Fibroblast of the aortic adventitia (primary cell): ENCODE results near the gene MYL3. TPM values are rescaled to one million over a fixed set of nuclear protein-coding genes. Genes with fewer than 3 reads are reported as not detected.

Experiments
- DNase-seq: peaks from one replicate; pipeline ENCODE4 v3.0.0-alpha.2; 2010; ENCODE audit warnings: low read depth
- H3K4me3 ChIP-seq: 2 replicates; pipeline ENCODE4 v1.5.1; 2011; ENCODE audit warnings: low read depth, mild to moderate bottlenecking, control low read depth, low read length, moderate library complexity
- CTCF ChIP-seq: IDR thresholded peaks from 2 replicates; pipeline ENCODE4 v1.5.1; 2011; ENCODE audit warnings: mild to moderate bottlenecking, low read length, control low read depth, inconsistent platforms; ENCODE audit not compliant: insufficient read depth
- total RNA-seq: library from RNA; depleted of rRNA; stranded (reverse); fragments of >200 nt; gene quantifications from 2 replicates; pipeline ENCODE4 v1.2.3, GENCODE V29; 2012; ENCODE audit warnings: low replicate concordance

MYL3 gene
- total RNA-seq, 1 donor, result not detected

GRCh38 chr3:46870651-46871050 is 7.4 kb upstream of the MYL3 start:
- no peak for DNase-seq
- H3K4me3 ChIP-seq, result no peak overlapping the region
- no peak for TF ChIP-seq CTCF

GRCh38 chr3:46869440-46869839 is 6.2 kb upstream of the MYL3 start:
- no peak overlapping the region for H3K4me3 ChIP-seq
- no peak for TF ChIP-seq CTCF
- DNase-seq, result no peak

- TF ChIP-seq CTCF, result no peak
- DNase-seq, result no peak
Measured at GRCh38 chr3:46868948-46869347, 5.7 kb upstream of the MYL3 start.

GRCh38 chr3:46868287-46868686 is 5.0 kb upstream of the MYL3 start:
- TF ChIP-seq CTCF, result no peak
- no peak for DNase-seq
- H3K4me3 ChIP-seq, result no peak overlapping the region

More at GRCh38 chr3:46868948-46869347, 5.7 kb upstream of the MYL3 start:
- H3K4me3 ChIP-seq, result no peak overlapping the region

GRCh38 chr3:46867550-46867898 is 4.3 kb upstream of the MYL3 start:
- TF ChIP-seq CTCF, result no peak
- no peak overlapping the region for H3K4me3 ChIP-seq
- peak; percentile 60 for DNase-seq

- no peak overlapping the region for H3K4me3 ChIP-seq
- peak; percentile 92 for TF ChIP-seq CTCF
- peak; percentile 50 for DNase-seq
Measured at GRCh38 chr3:46866720-46867549, 3.7 kb upstream of the MYL3 start.

GRCh38 chr3:46866032-46866595 is 2.9 kb upstream of the MYL3 start:
- TF ChIP-seq CTCF, result no peak

More at GRCh38 chr3:46866032-46866595, 2.9 kb upstream of the MYL3 start:
- H3K4me3 ChIP-seq, result no peak overlapping the region
- DNase-seq, result no peak
